ENCODE measurements around the gene VSIG10L2.
A peak's percentile ranks its signal among the peaks of the same experiment; 100 is the strongest.

VSIG10L2 gene

DNA sequence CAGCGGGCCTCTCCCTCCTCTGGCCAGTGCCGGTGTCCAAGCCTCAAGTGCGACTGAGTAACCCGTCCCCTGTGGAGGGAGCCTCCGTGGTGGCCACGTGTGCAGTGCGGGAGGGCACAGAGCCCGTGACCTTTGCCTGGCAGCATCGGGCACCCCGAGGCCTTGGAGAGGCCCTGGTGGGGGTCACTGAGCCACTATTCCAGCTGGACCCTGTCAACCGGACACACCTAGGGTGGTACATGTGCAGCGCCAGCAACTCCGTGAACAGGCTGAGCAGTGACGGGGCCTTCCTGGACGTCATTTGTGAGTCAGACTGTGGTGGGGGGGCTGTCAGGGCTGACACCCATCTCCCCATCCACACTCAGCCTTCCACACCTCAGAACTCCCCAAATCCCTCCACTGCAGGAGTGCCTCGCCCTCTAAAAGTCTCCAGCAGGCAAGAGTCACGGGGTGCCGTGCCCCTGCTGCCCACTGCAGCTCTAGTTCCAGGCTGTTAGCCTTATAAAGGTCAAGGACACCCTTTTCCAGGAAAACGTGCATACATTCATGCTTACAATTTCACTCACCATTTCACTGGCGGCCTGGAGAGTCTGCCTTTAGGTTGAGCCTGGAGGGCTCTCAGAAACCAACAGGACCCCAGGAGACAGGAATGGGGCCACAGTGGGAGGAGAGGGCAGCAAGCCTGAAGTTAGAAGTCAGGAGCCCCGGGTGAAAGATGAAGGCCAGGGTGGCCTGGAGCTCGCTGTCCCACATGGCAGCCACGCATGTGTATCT is 2.6 kb downstream of the VSIG10L2 start:
- no peak for DNase-seq

- no peak for DNase-seq
These were observed 3.7 kb downstream of the VSIG10L2 start for GRCh38 chr11:125949271-125950177.

DNA sequence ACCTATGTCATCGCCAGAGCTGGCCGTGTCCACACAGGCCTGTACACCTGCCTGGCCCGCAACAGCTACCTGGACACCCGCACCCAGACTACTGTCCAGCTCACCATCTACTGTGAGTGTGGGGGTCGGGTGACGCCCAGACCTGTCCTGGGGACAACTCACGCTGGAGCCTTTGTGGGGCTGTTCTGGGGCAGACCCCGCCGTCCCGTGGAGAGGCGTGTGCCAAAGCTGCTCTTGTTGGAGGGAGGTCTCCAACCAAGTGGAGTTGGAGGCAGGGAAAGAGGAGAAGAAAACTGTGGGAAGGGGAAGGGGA is 4.3 kb downstream of the VSIG10L2 start:
- DNase-seq = no peak

DNA sequence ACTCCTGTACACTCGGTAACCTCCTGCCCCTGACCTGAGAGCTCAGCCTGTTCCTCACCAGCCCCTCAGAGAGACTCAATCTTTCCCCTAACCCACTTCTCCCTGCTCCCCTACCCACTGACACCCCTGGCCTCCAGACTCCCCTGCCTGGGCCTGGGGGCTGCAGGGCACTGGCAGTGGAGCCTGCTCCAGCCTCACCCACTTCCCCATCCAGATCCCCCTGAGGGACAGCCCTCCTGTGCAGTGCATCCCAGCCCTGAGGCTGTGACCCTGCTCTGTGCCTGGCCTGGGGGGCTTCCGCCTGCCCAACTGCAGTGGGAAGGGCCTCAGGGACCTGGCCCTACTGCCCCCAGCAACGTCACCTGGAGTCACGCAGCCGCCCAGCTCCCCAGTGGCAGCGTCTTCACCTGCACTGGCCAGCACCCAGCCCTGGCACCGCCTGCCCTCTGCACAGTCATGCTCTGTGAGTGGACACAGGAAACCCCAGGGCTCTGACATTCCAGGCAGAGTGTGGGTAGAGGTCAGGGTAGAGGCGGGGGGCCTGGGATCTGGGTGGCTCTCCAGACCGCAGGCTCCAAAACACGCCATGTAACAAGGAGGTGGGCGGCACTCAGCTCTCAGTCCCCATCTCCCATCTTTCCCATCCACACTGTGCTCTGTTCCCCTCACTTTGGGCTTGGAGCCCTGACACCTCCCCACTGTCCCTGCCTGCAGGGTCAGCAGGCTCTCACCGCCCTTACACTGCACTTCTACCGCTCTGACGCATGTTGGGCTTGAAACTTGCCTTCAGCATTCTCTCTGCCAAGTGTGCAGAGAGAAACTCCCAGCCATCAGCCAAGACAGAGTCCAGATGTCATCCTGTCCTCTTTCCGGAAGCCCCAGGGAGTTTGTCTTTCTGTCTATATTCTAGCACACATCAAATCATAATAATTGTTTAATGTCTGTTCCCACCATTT is 5.1 kb downstream of the VSIG10L2 start:
- DNase-seq = no peak

DNA sequence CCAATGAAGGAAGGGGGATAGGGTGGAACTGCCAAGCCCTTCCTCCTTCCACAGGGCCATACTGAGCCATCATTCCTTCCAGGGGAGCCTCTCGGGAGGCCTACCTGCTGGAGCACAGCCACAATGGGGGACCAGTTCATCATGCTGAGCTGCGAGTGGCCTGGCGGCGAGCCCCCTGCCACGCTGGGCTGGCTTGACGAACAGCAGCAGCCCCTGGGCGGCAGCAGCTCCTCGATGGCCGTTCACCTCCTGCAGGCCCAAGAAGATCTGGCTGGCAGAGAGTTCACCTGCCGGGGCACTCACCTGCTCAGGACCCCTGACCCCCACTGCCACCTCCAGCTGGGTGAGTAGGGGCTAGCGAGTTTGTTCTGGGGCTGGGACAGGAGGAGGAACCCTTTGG is 5.9 kb downstream of the VSIG10L2 start:
- DNase-seq = no peak

DNA sequence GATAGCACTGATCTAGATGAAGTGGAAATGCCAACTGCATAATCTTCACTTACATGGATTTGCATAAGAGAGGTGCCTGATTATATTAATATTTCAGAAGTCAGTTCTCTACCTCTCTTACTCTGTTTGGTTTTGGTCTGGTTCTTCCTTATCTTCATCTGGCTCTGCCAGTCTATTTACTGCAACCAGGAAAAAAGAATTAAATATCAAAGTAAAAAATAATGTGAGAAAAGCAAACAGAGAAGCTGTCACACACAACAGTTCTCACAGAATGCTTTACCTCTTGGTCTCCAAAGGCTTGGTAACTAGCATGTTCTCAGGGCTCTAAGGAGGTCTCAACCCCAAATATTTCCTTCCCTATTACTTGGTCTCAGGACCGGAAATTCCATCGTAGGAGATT is 6.7 kb downstream of the VSIG10L2 start:
- no peak for DNase-seq

- DNase-seq = no peak
These were observed 7.1 kb downstream of the VSIG10L2 start for GRCh38 chr11:125952973-125953372.

GRCh38 chr11:125953401-125953935 is 7.6 kb downstream of the VSIG10L2 start:
- no peak for DNase-seq

- no peak for DNase-seq
These were observed 8.5 kb downstream of the VSIG10L2 start for GRCh38 chr11:125954123-125954944.

GRCh38 chr11:125954945-125955640 is 9.2 kb downstream of the VSIG10L2 start:
- DNase-seq = no peak

- DNase-seq = no peak
These were observed 10.0 kb downstream of the VSIG10L2 start for GRCh38 chr11:125955856-125956255.

DNA sequence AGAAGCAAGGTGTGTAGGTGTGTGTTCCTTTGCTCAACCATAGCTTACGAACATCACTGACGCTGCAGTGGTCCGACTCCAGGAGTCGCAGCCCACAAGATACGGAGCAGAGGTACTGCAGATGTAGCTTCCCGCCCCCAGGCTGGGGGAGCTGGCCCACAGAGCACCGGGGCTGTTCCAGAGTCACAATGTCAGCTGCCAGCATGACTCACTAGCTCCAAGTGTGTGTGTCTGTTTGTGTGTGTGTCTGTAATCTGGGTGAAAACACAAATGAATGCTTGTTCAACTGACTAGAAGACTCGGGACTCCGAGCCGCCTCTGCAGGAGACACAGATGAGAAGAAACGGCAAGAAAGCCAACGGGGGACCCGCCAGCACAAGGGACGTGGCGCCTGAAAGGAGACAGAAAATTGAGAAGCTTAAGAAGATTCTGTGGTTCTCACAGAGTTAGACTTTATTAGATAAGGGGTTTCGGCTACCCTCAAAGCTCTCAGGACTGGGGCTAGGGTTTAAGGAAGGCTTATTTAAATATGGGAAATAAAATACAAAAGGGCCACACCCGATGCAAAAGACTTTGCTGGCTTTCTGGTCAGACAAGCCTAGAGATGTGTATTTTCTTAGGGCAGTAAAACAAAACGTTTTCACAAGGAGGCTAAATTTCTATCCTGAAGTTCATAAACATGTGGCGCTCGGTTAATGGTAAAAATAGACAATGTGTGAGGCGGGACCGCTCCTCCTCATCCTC is 10.7 kb downstream of the VSIG10L2 start:
- DNase-seq = no peak

DNA sequence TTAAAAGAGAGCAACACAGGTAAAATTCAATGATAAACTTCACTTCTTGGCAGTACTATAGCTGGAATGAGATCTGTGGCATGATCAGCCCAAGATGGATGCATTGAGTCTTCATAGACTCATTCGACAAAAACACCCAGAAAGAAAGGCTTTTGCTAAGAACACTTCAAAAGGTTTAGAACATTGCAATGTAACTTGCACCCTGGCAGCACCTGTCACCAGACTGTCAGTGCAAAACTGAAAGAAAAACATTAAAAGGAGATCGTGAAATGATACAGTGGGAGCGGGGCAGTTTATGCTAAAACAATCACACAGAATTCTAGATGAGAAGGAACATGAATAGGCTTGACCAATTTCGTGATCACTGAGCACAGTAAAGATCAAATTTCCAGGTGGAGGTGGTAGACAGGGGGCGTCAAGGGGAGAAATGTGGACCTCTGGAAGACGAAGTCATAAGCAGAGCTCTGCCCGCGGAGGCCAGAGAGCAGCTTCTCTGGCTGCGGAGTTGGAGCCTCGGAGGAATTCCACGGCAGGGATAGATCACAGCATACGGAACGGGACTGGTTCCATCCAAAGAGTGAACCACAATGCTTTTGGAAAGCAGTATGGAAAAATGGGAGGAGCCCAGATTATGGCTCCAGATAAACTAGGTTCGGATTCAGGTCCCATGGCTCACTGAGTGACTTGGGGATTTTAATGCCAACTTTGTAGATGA is 11.9 kb downstream of the VSIG10L2 start:
- DNase-seq = no peak

GRCh38 chr11:125958872-125959400 is 13.1 kb downstream of the VSIG10L2 start:
- DNase-seq = no peak

DNA sequence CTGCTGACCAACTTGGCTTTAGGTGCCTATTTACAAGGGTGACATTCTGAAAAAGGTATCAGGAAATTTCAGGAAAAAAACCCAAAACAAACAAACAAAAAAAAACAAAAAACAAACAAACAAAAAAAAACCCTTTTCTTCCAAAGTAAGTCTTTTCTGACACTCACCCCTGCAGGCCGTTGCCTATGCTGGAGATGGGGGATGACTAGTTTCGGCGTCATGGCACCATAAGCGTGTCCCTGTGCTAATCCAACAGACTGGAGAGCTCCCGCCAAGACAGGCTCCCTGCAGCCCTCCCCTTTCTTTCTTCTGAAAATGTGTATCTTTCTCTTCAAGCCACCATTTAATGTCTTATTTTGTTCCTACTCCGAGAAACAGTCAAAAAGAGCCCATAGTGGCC is 13.7 kb downstream of the VSIG10L2 start:
- DNase-seq = no peak

GRCh38 chr11:125959931-125960330 is 14.1 kb downstream of the VSIG10L2 start:
- peak; percentile 89 for DNase-seq

- DNase-seq = no peak
These were observed 14.9 kb downstream of the VSIG10L2 start for GRCh38 chr11:125960771-125961170.

GRCh38 chr11:125967515-125967914 is 21.7 kb downstream of the VSIG10L2 start:
- DNase-seq = no peak

- no peak for DNase-seq
These were observed 22.5 kb downstream of the VSIG10L2 start for GRCh38 chr11:125968354-125968753.

DNA sequence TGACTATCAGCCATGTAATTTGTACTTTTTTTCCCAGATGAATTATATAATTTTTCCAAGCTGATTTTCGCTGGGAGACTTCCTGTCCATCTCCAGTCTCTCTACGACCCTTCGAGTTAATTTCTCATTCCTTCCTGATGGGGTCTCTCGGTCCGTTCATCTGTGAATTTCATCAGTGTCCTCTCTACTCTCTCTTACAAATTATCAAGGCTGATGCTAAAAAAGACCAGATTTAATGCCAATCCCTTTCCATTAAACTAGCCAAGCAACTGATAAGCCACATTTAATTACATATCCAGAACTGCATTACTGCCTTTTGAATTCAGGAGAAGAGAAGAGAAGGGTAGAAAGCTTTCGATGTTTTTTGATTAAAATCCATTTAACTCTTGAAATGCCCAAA is 25.8 kb downstream of the VSIG10L2 start:
- DNase-seq = no peak

All from NCI-H2029 treated with DMSO at 0.1 percent for 48 hours (cell line).